DOHH2 (cell line): Measurements from ENCODE around the gene LBR.

Source experiments
- CTCF ChIP-seq: fragments of 200-600 bp; sonication (generic); IDR thresholded peaks from one replicate; pipeline ENCODE4 v1.5.1; 2014; ENCODE audit warnings: antibody characterized with exemption, mild to moderate bottlenecking, low read depth, low read length; ENCODE audit not compliant: poor library complexity, severe bottlenecking
- EZH2phosphoT487 ChIP-seq: fragments of 200-600 bp; sonication (generic); IDR thresholded peaks from 2 replicates; pipeline ENCODE4 v1.6.1; 2017; ENCODE audit warnings: borderline replicate concordance, mild to moderate bottlenecking, antibody characterized with exemption, low read length, moderate library complexity, mixed read lengths

GRCh38 chr1:225418598-225418997 lies 9.2 kb downstream of the LBR start:
- no peak for TF ChIP-seq CTCF
- no peak for TF ChIP-seq EZH2phosphoT487
